PC-3 (cell line): Measurements from ENCODE around the gene HOXA10. TPM values are rescaled to one million over a fixed set of nuclear protein-coding genes. Genes with fewer than 3 reads are reported as not detected.

Experiments used
- ATAC-seq: fragments of 200-7000 bp; cut with Tn5 transposase; 2 replicates; pipeline ENCODE4 v1.9.1; 2020; ENCODE audit warnings: mild to moderate bottlenecking, moderate library complexity
- BruUV-seq: library from RNA; stranded (reverse); fragments of 400-500 nt; replicated peaks from 2 replicates; lab custom pipeline; 2021; lab: Mats Ljungman, UMichigan
- CTCF ChIA-PET: fragments of 300-600 bp; sonication (Branson Sonifier 250); formaldehyde crosslinking; loops from one replicate; lab custom pipeline; 2022; ENCODE audit warnings: antibody characterized with exemption; lab: Charles Lee
- POLR2A ChIA-PET: fragments of 300-600 bp; sonication (Branson Sonifier 250); formaldehyde crosslinking; loops from one replicate; lab custom pipeline; 2022; ENCODE audit warnings: antibody characterized with exemption; ENCODE audit not compliant: unreplicated experiment; lab: Charles Lee
- DNase-seq: peaks from one replicate; pipeline ENCODE4 v3.0.0-alpha.2; 2015
- H2AFZ ChIP-seq: fragments of 300-600 bp; sonication (generic); 2 replicates; pipeline ENCODE4 v1.6.0; 2016; ENCODE audit warnings: antibody characterized with exemption, low read length
- H3F3A ChIP-seq: fragments of 300-600 bp; sonication (generic); one replicate; pipeline ENCODE4 v1.6.0; 2017; ENCODE audit warnings: antibody characterized with exemption, low read length, control low read depth, mild to moderate bottlenecking; ENCODE audit not compliant: unreplicated experiment
- H3K27ac ChIP-seq: fragments of 300-600 bp; sonication (generic); 2 replicates; pipeline ENCODE4 v1.5.1; 2016; ENCODE audit warnings: mild to moderate bottlenecking, low read length
- H3K27me3 ChIP-seq: fragments of 300-600 bp; sonication (generic); 2 replicates; pipeline ENCODE4 v1.6.1; 2016; ENCODE audit warnings: low read length, mixed read lengths
- H3K36me3 ChIP-seq: fragments of 300-600 bp; sonication (generic); 2 replicates; pipeline ENCODE4 v1.6.1; 2016; ENCODE audit warnings: low read depth, mixed run types, low read length, mixed read lengths
- H3K4me1 ChIP-seq: fragments of 300-600 bp; sonication (generic); 2 replicates; pipeline ENCODE4 v1.5.1; 2016; ENCODE audit warnings: low read length; ENCODE audit not compliant: insufficient read depth
- H3K4me2 ChIP-seq: fragments of 300-600 bp; sonication (generic); 2 replicates; pipeline ENCODE4 v1.6.0; 2016; ENCODE audit warnings: low read length
- H3K4me3 ChIP-seq: fragments of 300-600 bp; sonication (generic); 2 replicates; pipeline ENCODE4 v1.5.1; 2016; ENCODE audit warnings: mild to moderate bottlenecking, low read length, mixed read lengths
- H3K79me2 ChIP-seq: fragments of 300-600 bp; sonication (generic); 2 replicates; pipeline ENCODE4 v1.6.1; 2017; ENCODE audit warnings: low read length, mixed read lengths
- H3K9ac ChIP-seq: fragments of 300-600 bp; sonication (generic); 2 replicates; pipeline ENCODE4 v1.6.0; 2016; ENCODE audit warnings: mild to moderate bottlenecking, low read length
- H3K9me2 ChIP-seq: fragments of 300-600 bp; sonication (generic); replicated peaks from 2 replicates; pipeline ENCODE4 v1.6.1; 2016; ENCODE audit warnings: mixed run types, low read length, mixed read lengths
- H3K9me3 ChIP-seq: fragments of 300-600 bp; sonication (generic); 2 replicates; pipeline ENCODE4 v1.6.1; 2016; ENCODE audit warnings: low read length, mixed read lengths
- H4K20me1 ChIP-seq: fragments of 300-600 bp; sonication (generic); 2 replicates; pipeline ENCODE4 v1.6.1; 2016; ENCODE audit warnings: low read length, mixed read lengths
- CTCF ChIP-seq: fragments of 300-600 bp; sonication (generic); conservative IDR thresholded peaks from 2 replicates; pipeline ENCODE4 v1.5.1; 2017; ENCODE audit warnings: antibody characterized with exemption, low read depth, mild to moderate bottlenecking, low read length
- EZH2 ChIP-seq: fragments of 300-600 bp; sonication (generic); IDR thresholded peaks from one replicate; pipeline ENCODE4 v1.6.1; 2017; ENCODE audit warnings: antibody characterized with exemption, mild to moderate bottlenecking, low read length; ENCODE audit not compliant: unreplicated experiment
- EZH2phosphoT487 ChIP-seq: fragments of 300-600 bp; sonication (generic); IDR thresholded peaks from 2 replicates; pipeline ENCODE4 v1.6.1; 2018; ENCODE audit warnings: mild to moderate bottlenecking, antibody characterized with exemption, low read length, borderline replicate concordance
- intact Hi-C: fragments of 100-400 bp; cut with micrococcal nuclease; formaldehyde crosslinking; loops from 2 replicates; pipeline ENCODE4 v1.9.0; 2023
- total RNA-seq: library from RNA; depleted of rRNA; stranded (reverse); fragments of >200 nt; gene quantifications from 2 replicates; pipeline ENCODE4 v1.2.3, GENCODE V29; 2014

Gene HOXA10
- total RNA-seq, 1 experiment from 2014 or later, result 46.1 TPM

- Histone ChIP-seq H3K27ac (no peak overlapping the region), H3K4me2 (no peak overlapping the region), H3K4me1 (peaks cover 21% of the 10 kb centered on the region), H4K20me1 (no peaks in the 10 kb centered on the region), H3K79me2 (peaks cover 6% of the 10 kb centered on the region), H3K27me3 (no peaks in the 10 kb centered on the region), H2AFZ (no peak overlapping the region), H3K9me3 (no peaks in the 10 kb centered on the region), H3K9ac (no peak overlapping the region), H3F3A (no peaks in the 10 kb centered on the region), H3K36me3 (no peaks in the 10 kb centered on the region), H3K9me2 (no peaks in the 10 kb centered on the region), H3K4me3 (no peak overlapping the region)
- TF ChIP-seq EZH2 (no peak), EZH2phosphoT487 (no peak), CTCF (no peak)
- ChIA-PET POLR2A (no interaction called here), CTCF (no interaction called here)
- intact Hi-C loops, result no loop called here
- DNase-seq (no peak), ATAC-seq (no peak)
- BruUV-seq, result no TSS peak
Observed at GRCh38 chr7:27212497-27213432, 38.6 kb upstream of the HOXA10 start.

- ChIA-PET POLR2A (no interaction called here), CTCF (interaction anchor here (1.0 kb wide), 1 partner anchor 394 kb away, joined by 7 read pairs; no protein-coding TSS in a partner anchor)
- Histone ChIP-seq H3K9ac (no peak overlapping the region), H2AFZ (no peak overlapping the region), H3F3A (no peaks in the 10 kb centered on the region), H3K4me3 (no peak overlapping the region), H3K9me3 (no peaks in the 10 kb centered on the region), H3K79me2 (peaks cover 16% of the 10 kb centered on the region), H4K20me1 (no peaks in the 10 kb centered on the region), H3K4me2 (no peak overlapping the region), H3K27ac (no peak overlapping the region), H3K27me3 (no peaks in the 10 kb centered on the region), H3K9me2 (no peaks in the 10 kb centered on the region), H3K4me1 (peaks cover 31% of the 10 kb centered on the region), H3K36me3 (no peaks in the 10 kb centered on the region)
- TF ChIP-seq EZH2, result no peak
- TF ChIP-seq CTCF, result no peak
- no peak for TF ChIP-seq EZH2phosphoT487
- DNase-seq, result no peak
- intact Hi-C loops, result no loop called here
- ATAC-seq, result no peak
- no TSS peak for BruUV-seq
Observed at GRCh38 chr7:27211764-27212204, 37.7 kb upstream of the HOXA10 start.

- Histone ChIP-seq H3K9me2 (no peaks in the 10 kb centered on the region), H3K4me3 (peak overlapping the region; percentile 65; the same call in 1 of the 2 replicates), H3K27me3 (no peaks in the 10 kb centered on the region), H3K4me1 (peaks cover 36% of the 10 kb centered on the region), H3K36me3 (no peaks in the 10 kb centered on the region), H3F3A (no peaks in the 10 kb centered on the region), H4K20me1 (no peaks in the 10 kb centered on the region), H2AFZ (peak overlapping the region; percentile 89), H3K4me2 (peak overlapping the region; percentile 93), H3K9me3 (no peaks in the 10 kb centered on the region), H3K79me2 (peaks cover 23% of the 10 kb centered on the region), H3K27ac (no peak overlapping the region), H3K9ac (no peak overlapping the region)
- TF ChIP-seq CTCF, result no peak
- TF ChIP-seq EZH2, result no peak
- no peak for TF ChIP-seq EZH2phosphoT487
- ChIA-PET CTCF (interaction anchor here (1.0 kb wide), 1 partner anchor 395 kb away, joined by 7 read pairs; no protein-coding TSS in a partner anchor), POLR2A (no interaction called here)
- ATAC-seq (no peak), DNase-seq (no peak)
- BruUV-seq, result no TSS peak
- intact Hi-C loops, result no loop called here
Observed at GRCh38 chr7:27211084-27211446, 36.9 kb upstream of the HOXA10 start.
